HUES48 (cell line): ENCODE measurements around the gene CLEC2A.
"Not testable (repeated sequence)": the region's sequence is repeated elsewhere in the genome, so short reads cannot be mapped to it uniquely, and the experiment has no call there.

ENCODE experiments used
- H3K27ac ChIP-seq: one replicate; pipeline ENCODE4 v1.7.0; 2013; ENCODE audit warnings: low read depth, low read length, inconsistent platforms
- H3K27me3 ChIP-seq: 2 replicates; pipeline ENCODE4 v1.6.1; 2013; ENCODE audit warnings: mild to moderate bottlenecking, low read length; ENCODE audit not compliant: control insufficient read depth, insufficient read depth
- H3K36me3 ChIP-seq: 2 replicates; pipeline ENCODE4 v1.6.1; 2013; ENCODE audit warnings: low read length; ENCODE audit not compliant: control insufficient read depth, insufficient read depth
- H3K4me1 ChIP-seq: 2 replicates; pipeline ENCODE4 v1.6.1; 2013; ENCODE audit warnings: mild to moderate bottlenecking, low read length; ENCODE audit not compliant: control insufficient read depth, insufficient read depth
- H3K4me3 ChIP-seq: 2 replicates; pipeline ENCODE4 v1.5.1; 2013; ENCODE audit warnings: mild to moderate bottlenecking, low read depth, low read length
- H3K9ac ChIP-seq: 2 replicates; pipeline ENCODE4 v1.6.1; 2013; ENCODE audit warnings: mild to moderate bottlenecking, low read depth, low read length, moderate library complexity
- H3K9me3 ChIP-seq: 2 replicates; pipeline ENCODE4 v1.6.1; 2013; ENCODE audit warnings: low read length; ENCODE audit not compliant: control insufficient read depth, insufficient read depth

Gene CLEC2A, protein sequence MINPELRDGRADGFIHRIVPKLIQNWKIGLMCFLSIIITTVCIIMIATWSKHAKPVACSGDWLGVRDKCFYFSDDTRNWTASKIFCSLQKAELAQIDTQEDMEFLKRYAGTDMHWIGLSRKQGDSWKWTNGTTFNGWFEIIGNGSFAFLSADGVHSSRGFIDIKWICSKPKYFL

DNA sequence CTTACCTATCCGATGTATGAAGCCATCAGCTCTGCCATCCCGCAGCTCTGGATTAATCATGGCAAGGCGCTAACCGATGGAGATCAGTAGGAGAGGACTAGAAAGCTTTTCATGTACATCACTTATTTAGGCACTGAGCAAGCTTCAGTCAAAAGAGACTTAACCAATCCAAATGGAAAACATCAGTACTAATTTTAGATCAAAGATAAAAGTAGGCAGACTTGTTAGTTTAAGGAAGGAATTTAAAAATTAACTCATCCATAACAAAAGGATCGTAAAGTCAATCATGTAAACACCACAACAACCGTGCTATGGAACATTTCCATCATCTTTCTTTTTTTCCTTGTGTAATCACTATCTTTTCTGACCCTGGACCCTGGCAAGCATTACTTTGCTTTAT lies at the start of gene CLEC2A:
TSS of gene CLEC2A (minus strand) at position 101 of the 400 bp plus-strand sequence. CDS start at position 60, 41 bp downstream.
- Histone ChIP-seq H3K4me1 (no peaks in the 10 kb centered on the region), H3K27ac (no peak within 1 kb of the TSS), H3K9me3 (no peaks in the 10 kb centered on the region), H3K36me3 (no peaks in the 10 kb centered on the region), H3K27me3 (no peaks in the 10 kb centered on the region), H3K4me3 (no peak within 1 kb of the TSS), H3K9ac (no peak within 1 kb of the TSS)

DNA sequence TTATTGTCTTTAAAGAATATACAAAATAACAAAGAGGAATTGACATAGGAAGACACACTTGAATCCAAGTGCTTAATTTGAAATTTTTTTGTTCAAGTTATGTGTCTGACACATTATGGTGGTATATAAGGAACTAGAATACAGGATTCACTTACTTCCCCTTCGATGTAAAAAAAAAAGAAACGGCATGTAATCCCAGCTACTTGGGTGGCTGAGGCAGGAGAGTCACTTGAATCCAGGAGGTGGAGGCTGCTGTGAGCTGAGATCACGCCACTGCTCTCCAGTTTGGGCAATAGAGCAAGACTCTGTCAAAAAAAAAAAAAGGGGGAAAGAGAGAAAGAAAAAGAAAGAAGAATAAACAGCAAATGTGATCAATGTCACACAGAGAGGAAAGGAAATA lies 48.0 kb upstream of the CLEC2A start:
- no peak overlapping the region for H3K27ac ChIP-seq
- H3K4me3 ChIP-seq = no peak overlapping the region

DNA sequence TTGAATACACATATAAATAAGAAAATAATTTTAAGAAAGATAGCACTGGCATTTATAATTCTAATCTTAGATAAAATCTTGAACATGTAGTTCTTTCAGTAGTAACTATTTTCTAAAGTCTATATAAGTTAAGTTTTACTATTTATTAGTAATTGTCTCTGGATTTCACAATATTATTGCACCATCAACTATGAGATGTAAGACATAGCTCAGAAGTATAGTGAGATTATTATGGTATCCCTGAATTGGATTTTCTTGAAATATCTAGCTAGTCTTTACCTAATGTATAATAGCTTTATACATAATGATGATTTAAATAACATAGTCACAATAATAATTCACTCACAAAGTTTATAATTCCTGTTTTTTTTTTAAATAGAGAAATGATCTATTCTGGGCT lies 45.7 kb upstream of the CLEC2A start:
- H3K27me3 ChIP-seq = no peaks in the 10 kb centered on the region
- H3K9me3 ChIP-seq = peaks cover 16% of the 10 kb centered on the region
- no peak overlapping the region for H3K27ac ChIP-seq
- no peak overlapping the region for H3K9ac ChIP-seq
- H3K36me3 ChIP-seq = no peaks in the 10 kb centered on the region
- no peaks in the 10 kb centered on the region for H3K4me1 ChIP-seq
- H3K4me3 ChIP-seq = no peak overlapping the region

More for the DNA sequence above, 48.0 kb upstream of the CLEC2A start:
- H3K9me3 ChIP-seq = peaks cover 13% of the 10 kb centered on the region
- H3K9ac ChIP-seq = no peak overlapping the region
- H3K27me3 ChIP-seq = no peaks in the 10 kb centered on the region
- no peaks in the 10 kb centered on the region for H3K36me3 ChIP-seq
- peaks cover 5% of the 10 kb centered on the region; the same call in 1 of the 2 replicates for H3K4me1 ChIP-seq

DNA sequence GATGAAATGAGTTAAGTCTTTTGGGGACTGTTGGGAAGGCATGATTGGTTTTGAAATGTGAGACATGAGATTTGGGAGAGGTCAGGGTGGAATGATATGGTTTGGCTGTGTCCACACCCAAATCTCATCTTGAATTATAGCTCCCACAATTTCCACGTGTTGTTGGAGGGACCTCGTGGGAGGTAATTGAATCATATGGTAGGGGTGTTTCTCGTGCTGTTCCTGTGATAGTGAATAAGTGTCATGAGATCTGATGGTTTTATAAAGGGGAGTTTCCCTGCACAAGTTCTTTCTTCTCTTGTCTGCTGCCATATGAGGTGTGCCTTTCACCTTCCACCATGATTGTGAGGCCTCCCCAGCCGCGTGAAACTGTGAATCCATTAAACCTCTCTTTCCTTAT lies 44.5 kb upstream of the CLEC2A start:
- H3K9ac ChIP-seq, H3K27me3 ChIP-seq, H3K27ac ChIP-seq, H3K36me3 ChIP-seq, H3K4me1 ChIP-seq, H3K4me3 ChIP-seq: not testable (repeated sequence)
- peaks cover 16% of the 10 kb centered on the region for H3K9me3 ChIP-seq

DNA sequence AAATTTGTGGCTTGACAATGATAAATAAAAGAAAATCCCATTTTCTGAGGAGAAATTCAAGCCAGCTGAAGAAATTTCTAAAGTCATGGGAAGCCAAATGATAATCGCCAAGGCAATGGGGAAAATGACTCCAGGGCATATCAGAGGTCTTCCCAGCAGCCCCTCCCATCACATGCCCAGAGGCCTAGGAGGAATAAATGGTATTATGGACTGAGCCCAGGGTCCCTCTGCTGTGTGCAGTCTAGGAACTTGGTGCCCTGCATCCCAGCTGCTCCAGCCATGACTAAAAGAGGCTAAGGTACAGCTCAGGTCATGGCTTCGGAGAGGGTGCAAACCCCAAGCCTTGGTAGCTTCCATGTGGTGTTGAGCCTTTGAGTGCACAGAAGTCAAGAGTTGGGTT lies 43.4 kb upstream of the CLEC2A start:
- Histone ChIP-seq H3K4me1 (no peaks in the 10 kb centered on the region), H3K27ac (no peak overlapping the region), H3K9ac (no peak overlapping the region), H3K27me3 (no peaks in the 10 kb centered on the region), H3K4me3 (no peak overlapping the region), H3K9me3 (peaks cover 16% of the 10 kb centered on the region), H3K36me3 (no peaks in the 10 kb centered on the region)

DNA sequence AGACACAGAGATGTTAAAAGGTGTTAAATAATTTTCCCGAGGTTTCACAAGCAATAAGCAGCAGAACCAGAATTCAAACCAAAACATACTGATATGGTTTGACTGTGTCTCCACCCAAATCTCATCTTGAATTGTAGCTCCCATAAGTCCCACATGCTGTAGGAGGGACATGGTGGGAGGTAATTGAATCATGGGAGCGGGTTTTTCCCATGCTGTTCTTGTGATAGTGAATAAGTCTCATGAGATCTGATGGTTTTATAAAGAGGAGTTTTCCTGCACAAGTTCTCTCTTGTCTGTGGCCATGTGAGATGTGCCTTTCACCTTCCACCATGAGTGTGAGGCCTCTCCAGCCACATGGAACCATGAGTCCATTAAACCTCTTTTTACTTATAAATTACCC lies 42.6 kb upstream of the CLEC2A start:
- not testable (repeated sequence) for H3K4me3 ChIP-seq, H3K27ac ChIP-seq, H3K4me1 ChIP-seq, H3K9ac ChIP-seq, H3K27me3 ChIP-seq, H3K36me3 ChIP-seq
- peaks cover 16% of the 10 kb centered on the region for H3K9me3 ChIP-seq

DNA sequence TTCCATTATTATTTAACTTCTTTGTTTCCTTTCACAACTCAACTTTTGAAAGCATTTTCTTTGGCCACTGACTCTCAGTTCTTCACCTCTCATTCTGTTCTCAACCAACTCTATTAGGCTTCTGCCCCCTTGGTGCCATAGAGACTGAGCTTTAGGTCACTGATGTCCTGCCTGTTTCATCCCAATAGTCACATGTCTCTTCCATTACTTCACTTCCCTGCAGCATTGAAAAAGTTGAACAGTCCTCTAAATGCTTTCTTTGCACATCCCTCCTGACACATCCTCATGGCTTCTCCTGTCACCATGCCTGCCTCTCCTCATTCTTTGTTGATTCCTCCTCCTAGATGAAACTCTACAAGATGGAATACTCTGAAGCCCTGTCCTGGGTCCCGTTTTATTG lies 41.8 kb upstream of the CLEC2A start:
- Histone ChIP-seq H3K9ac (no peak overlapping the region), H3K9me3 (peaks cover 16% of the 10 kb centered on the region), H3K27ac (no peak overlapping the region), H3K27me3 (no peaks in the 10 kb centered on the region), H3K36me3 (no peaks in the 10 kb centered on the region), H3K4me1 (no peaks in the 10 kb centered on the region), H3K4me3 (no peak overlapping the region)

DNA sequence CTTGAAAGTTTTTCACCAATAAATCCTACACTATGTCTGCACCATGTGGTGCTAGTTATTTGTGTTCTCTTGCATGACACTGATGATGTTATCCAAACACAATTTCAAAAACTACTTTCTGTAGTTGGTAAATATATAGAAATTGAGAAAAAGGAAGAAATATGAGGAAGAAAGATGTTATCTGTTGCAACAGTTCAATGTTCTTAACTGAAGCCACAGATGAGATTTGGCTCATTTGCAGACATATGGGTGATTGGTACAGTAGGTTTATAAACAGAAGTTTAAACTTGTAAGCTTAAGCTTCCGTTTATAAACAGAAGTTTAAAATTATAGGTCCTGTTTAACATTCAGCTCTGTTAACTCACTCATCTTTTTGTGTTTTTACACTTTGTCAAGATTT lies 39.0 kb upstream of the CLEC2A start, which contains the start of gene CLEC12A:
TSS of gene CLEC12A (plus strand) at position 229 of the 400 bp plus-strand sequence. CDS start 188 bp downstream, outside the sequence.
- H3K27me3 ChIP-seq = no peaks in the 10 kb centered on the region
- no peaks in the 10 kb centered on the region for H3K4me1 ChIP-seq
- peaks cover 12% of the 10 kb centered on the region for H3K9me3 ChIP-seq
- H3K4me3 ChIP-seq = no peak within 1 kb of the TSS
- H3K9ac ChIP-seq = no peak within 1 kb of the TSS
- no peak within 1 kb of the TSS for H3K27ac ChIP-seq
- no peaks in the 10 kb centered on the region for H3K36me3 ChIP-seq

DNA sequence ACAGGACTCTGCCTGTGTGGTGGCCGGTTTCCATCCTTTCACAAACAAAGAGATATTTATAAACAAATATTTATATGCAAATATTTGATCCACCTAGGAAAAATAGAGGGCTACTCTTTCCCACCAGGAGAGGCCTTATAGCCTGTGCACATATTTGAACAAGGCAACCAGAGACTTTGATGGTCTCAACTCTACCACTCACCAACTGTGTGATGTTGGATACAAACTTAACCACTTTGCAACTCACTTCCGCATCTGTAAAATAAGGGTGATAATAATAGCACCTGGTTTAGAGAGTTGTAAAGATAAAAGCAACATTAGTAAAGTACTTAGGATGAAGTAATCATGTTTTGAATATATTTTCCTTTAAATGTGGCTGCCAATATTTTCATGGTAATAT lies 37.5 kb upstream of the CLEC2A start:
- Histone ChIP-seq H3K9ac (no peak overlapping the region), H3K36me3 (no peaks in the 10 kb centered on the region), H3K9me3 (no peaks in the 10 kb centered on the region), H3K4me1 (no peaks in the 10 kb centered on the region), H3K4me3 (no peak overlapping the region), H3K27me3 (no peaks in the 10 kb centered on the region), H3K27ac (no peak overlapping the region)

DNA sequence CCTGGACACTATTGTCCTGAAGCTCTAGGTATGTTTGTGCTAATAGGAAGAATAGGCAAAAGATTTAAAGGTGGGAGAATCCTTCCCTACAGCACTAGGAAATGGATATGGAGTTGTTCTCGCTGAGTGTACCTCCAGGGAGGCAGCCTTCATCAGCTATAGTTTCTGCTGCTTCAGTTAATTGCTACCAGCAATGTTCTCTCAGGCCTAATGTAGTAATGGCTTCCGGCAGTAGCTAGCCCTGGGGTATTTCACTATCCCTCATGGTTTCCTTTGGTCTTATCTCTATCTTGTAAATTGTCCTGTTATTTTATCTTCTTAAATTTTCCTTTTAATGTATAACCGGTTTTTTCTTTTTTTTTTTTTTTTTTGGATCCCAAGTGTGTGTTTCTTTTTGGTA lies 29.7 kb upstream of the CLEC2A start:
- H3K27ac ChIP-seq = no peak overlapping the region
- H3K36me3 ChIP-seq = no peaks in the 10 kb centered on the region

DNA sequence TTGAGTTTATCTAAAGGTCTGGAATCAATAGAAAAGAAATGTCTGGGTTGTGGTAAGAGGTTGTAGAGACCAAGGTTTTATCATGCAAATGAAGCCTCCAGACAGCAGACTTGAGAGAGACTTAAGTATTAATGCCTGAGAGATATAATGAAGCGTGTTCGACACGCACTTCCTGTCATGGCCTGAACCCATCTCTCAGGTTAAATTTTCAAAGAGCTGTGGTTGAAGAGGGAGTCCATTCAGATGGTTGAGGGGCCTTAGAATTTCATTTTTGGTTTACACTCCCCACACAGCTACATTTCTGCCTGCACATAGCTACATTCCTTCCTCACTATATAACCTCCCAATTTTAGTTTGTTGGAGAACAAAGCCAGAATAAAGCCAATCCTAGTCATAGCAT lies 28.9 kb upstream of the CLEC2A start:
- Histone ChIP-seq H3K4me3 (no peak overlapping the region), H3K9me3 (no peaks in the 10 kb centered on the region), H3K9ac (no peak overlapping the region), H3K27me3 (no peaks in the 10 kb centered on the region), H3K27ac (no peak overlapping the region), H3K36me3 (no peaks in the 10 kb centered on the region), H3K4me1 (0 out of 2 replicates have a peak, but pooled peaks cover 3% of the 10 kb centered on the region)

More for the DNA sequence above, 29.7 kb upstream of the CLEC2A start:
- Histone ChIP-seq H3K27me3 (no peaks in the 10 kb centered on the region), H3K4me1 (0 out of 2 replicates have a peak, but pooled peaks cover 3% of the 10 kb centered on the region), H3K9me3 (no peaks in the 10 kb centered on the region), H3K9ac (no peak overlapping the region), H3K4me3 (no peak overlapping the region)
